Kasumi-1 (cell line): ENCODE data around the gene MYH11.
A peak's percentile ranks its signal among the peaks of the same experiment; 100 is the strongest.
"Not testable (repeated sequence)": the region's sequence is repeated elsewhere in the genome, so short reads cannot be mapped to it uniquely, and the experiment has no call there.

Source experiments
- DNase-seq, 2 experiments: peaks; one replicate each; lab custom pipeline; 2025; lab: John Stamatoyannopoulos, UW

The MYH11 gene

GRCh38 chr16:15810411-15810810 lies 46.4 kb downstream of the MYH11 start:
- no peak for DNase-seq

GRCh38 chr16:15809297-15809696 lies 47.5 kb downstream of the MYH11 start:
- DNase-seq = not testable (repeated sequence)

GRCh38 chr16:15808071-15808470 lies 48.8 kb downstream of the MYH11 start:
- no peak for DNase-seq

GRCh38 chr16:15807603-15808009 lies 49.2 kb downstream of the MYH11 start:
- DNase-seq = peak in 1 of 2 experiments; percentile 1

- DNase-seq = no peak
Observed at GRCh38 chr16:15803618-15804017, 53.2 kb downstream of the MYH11 start.

GRCh38 chr16:15799851-15800495 lies 56.9 kb downstream of the MYH11 start:
- DNase-seq = no peak

GRCh38 chr16:15798671-15799070 lies 58.2 kb downstream of the MYH11 start:
- no peak for DNase-seq

- DNase-seq = no peak
Observed at GRCh38 chr16:15796885-15797284, 59.9 kb downstream of the MYH11 start.

GRCh38 chr16:15795615-15796014 lies 61.2 kb downstream of the MYH11 start:
- DNase-seq = no peak

- DNase-seq = no peak
Observed at GRCh38 chr16:15792563-15792971, 64.3 kb downstream of the MYH11 start.

- DNase-seq = no peak
Observed at GRCh38 chr16:15790458-15790857, 66.4 kb downstream of the MYH11 start.

- DNase-seq = not testable (repeated sequence)
Observed at GRCh38 chr16:15789816-15790215, 67.0 kb downstream of the MYH11 start.

GRCh38 chr16:15788846-15789239 lies 68.0 kb downstream of the MYH11 start:
- DNase-seq = no peak

- DNase-seq = no peak
Observed at GRCh38 chr16:15786501-15786900, 70.3 kb downstream of the MYH11 start.

GRCh38 chr16:15785386-15786059 lies 71.3 kb downstream of the MYH11 start:
- no peak for DNase-seq

GRCh38 chr16:15783985-15784384 lies 72.8 kb downstream of the MYH11 start:
- no peak for DNase-seq

GRCh38 chr16:15782573-15783365 lies 74.1 kb downstream of the MYH11 start:
- no peak for DNase-seq

- no peak for DNase-seq
Observed at GRCh38 chr16:15781650-15782049, 75.2 kb downstream of the MYH11 start.

GRCh38 chr16:15780805-15781204 lies 76.0 kb downstream of the MYH11 start:
- no peak for DNase-seq

- no peak for DNase-seq
Observed at GRCh38 chr16:15779664-15780351, 77.0 kb downstream of the MYH11 start.

- DNase-seq = no peak
Observed at GRCh38 chr16:15778999-15779614, 77.7 kb downstream of the MYH11 start.

GRCh38 chr16:15778204-15778743 lies 78.6 kb downstream of the MYH11 start:
- DNase-seq = no peak
